Vagina (tissue), 2 donors: Measurements from ENCODE around the gene UTRN. TPM values are rescaled to one million over a fixed set of nuclear protein-coding genes. Genes with fewer than 3 reads are reported as not detected.

ENCODE experiments used
- DNase-seq, 2 donors: peaks; one replicate each; pipeline ENCODE4 v3.0.0-alpha.2; 2017; ENCODE audit errors: extremely low spot score in 2 of 2
- H3K27ac ChIP-seq: fragments of 200-600 bp; sonication (generic); one replicate; pipeline ENCODE4 v1.5.1; 2019
- H3K27me3 ChIP-seq: fragments of 200-600 bp; sonication (generic); one replicate; pipeline ENCODE4 v1.5.1; 2019
- H3K36me3 ChIP-seq, 2 donors: fragments of 200-600 bp; sonication (generic); one replicate each; pipeline ENCODE4 v1.5.1; 2017 to 2019
- H3K4me1 ChIP-seq: fragments of 200-600 bp; sonication (generic); one replicate; pipeline ENCODE4 v1.5.1; 2019
- H3K4me3 ChIP-seq, 2 donors: fragments of 200-600 bp; sonication (generic); 1 replicate in 1 of 2; 2 replicates in 1 of 2; pipeline ENCODE4 v1.5.1; 2016 to 2019
- H3K9me3 ChIP-seq: fragments of 200-600 bp; sonication (generic); one replicate; pipeline ENCODE4 v1.5.1; 2019
- CTCF ChIP-seq, 3 experiments: fragments of 450-650 bp in 2 of 3; fragments of 200-600 bp in 1 of 3; sonication (generic) in 1 of 3; IDR thresholded peaks; one replicate each; pipeline ENCODE4 v1.5.1; 2017 to 2019; ENCODE audit warnings: antibody characterized with exemption in 3 of 3, mild to moderate bottlenecking in 2 of 3, moderate library complexity in 2 of 3
- POLR2A ChIP-seq, 2 donors: fragments of 450-650 bp; IDR thresholded peaks; one replicate each; pipeline ENCODE4 v1.6.1; 2017; ENCODE audit warnings: antibody characterized with exemption in 2 of 2, mild to moderate bottlenecking in 2 of 2, moderate library complexity in 2 of 2
- POLR2AphosphoS5 ChIP-seq, 2 donors: sonication (generic); formaldehyde crosslinking; IDR thresholded peaks; one replicate each; pipeline ENCODE4 v1.9.0; 2017; ENCODE audit warnings: antibody characterized with exemption in 2 of 2, mild to moderate bottlenecking in 2 of 2, low read depth in 1 of 2; ENCODE audit not compliant: insufficient read depth in 1 of 2
- intact Hi-C: fragments of 100-400 bp; cut with DNase I; formaldehyde crosslinking; loops from one replicate; pipeline ENCODE4 v1.15.1; 2023
- total RNA-seq: library from RNA; depleted of rRNA; stranded (reverse); fragments of >200 nt; gene quantifications from one replicate; pipeline ENCODE4 v1.2.3, GENCODE V29; 2016

The UTRN gene
- total RNA-seq, 1 donor from 2014 or later, result 160 TPM

DNA sequence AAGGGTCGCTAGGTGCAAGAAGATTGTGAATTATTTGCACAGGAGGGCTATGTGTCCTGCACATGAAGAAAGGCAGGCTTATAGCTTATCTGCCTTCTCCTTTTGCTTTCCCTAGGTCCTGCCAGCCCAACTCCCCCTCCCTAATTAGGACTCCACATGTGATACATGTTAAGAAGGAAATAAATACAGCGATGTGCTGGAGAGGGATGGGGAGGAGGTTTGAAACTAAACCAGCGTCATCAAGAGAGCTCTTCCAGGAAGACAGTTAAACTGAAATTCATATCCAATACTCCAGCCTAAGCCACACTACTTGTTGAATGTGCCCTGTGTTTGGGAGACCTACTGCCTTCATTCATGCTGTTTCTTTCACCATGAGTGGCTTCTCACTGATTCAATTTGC is 34.9 kb upstream of the UTRN start:
- no peaks in the 10 kb centered on the region for H3K9me3 ChIP-seq
- H3K4me3 ChIP-seq, result no peak overlapping the region
- no peaks in the 10 kb centered on the region for H3K36me3 ChIP-seq
- no peak for DNase-seq
- TF ChIP-seq POLR2AphosphoS5 (IDR thresholded peaks at IDR 0.05; ENCODE audit: insufficient read depth in 1 of 2, low read depth in 1 of 2) (no peak), CTCF (IDR thresholded peaks at IDR 0.05) (no peak), POLR2A (IDR thresholded peaks at IDR 0.05) (no peak)
- intact Hi-C loops, result no loop called here
- H3K4me1 ChIP-seq, result peaks cover 15% of the 10 kb centered on the region
- peak overlapping the region; percentile 74 for H3K27ac ChIP-seq
- H3K27me3 ChIP-seq, result no peaks in the 10 kb centered on the region

- H3K27me3 ChIP-seq, result no peaks in the 10 kb centered on the region
- DNase-seq, result no peak
- no peaks in the 10 kb centered on the region for H3K36me3 ChIP-seq
- TF ChIP-seq POLR2A (IDR thresholded peaks at IDR 0.05), result no peak
- no peak for TF ChIP-seq POLR2AphosphoS5 (IDR thresholded peaks at IDR 0.05; ENCODE audit: insufficient read depth in 1 of 2, low read depth in 1 of 2)
- TF ChIP-seq CTCF (IDR thresholded peaks at IDR 0.05), result no peak
- H3K27ac ChIP-seq, result no peak overlapping the region
- intact Hi-C loops, result no loop called here
- H3K4me1 ChIP-seq, result peaks cover 15% of the 10 kb centered on the region
- H3K9me3 ChIP-seq, result no peaks in the 10 kb centered on the region
- no peak overlapping the region for H3K4me3 ChIP-seq
Observed at GRCh38 chr6:144252259-144252658, 32.9 kb upstream of the UTRN start.

DNA sequence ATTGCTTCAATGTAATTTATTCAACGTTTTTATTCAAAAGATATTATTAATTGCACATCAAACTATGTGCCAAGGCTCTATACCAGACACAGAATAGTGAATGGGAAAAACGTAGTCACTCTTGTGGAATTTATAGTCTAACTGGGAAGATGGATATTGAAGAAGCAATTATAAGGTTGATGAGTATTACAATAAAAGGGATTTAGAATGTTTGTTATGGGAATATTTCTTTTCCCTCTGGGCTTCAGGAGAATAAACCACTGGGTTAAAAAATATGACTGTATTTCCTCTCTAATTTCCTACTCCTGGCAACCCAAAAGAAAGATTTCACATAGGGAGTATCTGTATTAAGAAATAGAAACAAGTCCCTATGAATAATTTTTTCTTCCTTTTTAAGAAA is 25.1 kb upstream of the UTRN start:
- no peak for DNase-seq
- Histone ChIP-seq H3K27ac (no peak overlapping the region), H3K9me3 (no peaks in the 10 kb centered on the region), H3K4me1 (peaks cover 12% of the 10 kb centered on the region), H3K36me3 (no peaks in the 10 kb centered on the region), H3K27me3 (no peaks in the 10 kb centered on the region), H3K4me3 (no peak overlapping the region)
- TF ChIP-seq CTCF (IDR thresholded peaks at IDR 0.05), result no peak
- intact Hi-C loops, result no loop called here

DNA sequence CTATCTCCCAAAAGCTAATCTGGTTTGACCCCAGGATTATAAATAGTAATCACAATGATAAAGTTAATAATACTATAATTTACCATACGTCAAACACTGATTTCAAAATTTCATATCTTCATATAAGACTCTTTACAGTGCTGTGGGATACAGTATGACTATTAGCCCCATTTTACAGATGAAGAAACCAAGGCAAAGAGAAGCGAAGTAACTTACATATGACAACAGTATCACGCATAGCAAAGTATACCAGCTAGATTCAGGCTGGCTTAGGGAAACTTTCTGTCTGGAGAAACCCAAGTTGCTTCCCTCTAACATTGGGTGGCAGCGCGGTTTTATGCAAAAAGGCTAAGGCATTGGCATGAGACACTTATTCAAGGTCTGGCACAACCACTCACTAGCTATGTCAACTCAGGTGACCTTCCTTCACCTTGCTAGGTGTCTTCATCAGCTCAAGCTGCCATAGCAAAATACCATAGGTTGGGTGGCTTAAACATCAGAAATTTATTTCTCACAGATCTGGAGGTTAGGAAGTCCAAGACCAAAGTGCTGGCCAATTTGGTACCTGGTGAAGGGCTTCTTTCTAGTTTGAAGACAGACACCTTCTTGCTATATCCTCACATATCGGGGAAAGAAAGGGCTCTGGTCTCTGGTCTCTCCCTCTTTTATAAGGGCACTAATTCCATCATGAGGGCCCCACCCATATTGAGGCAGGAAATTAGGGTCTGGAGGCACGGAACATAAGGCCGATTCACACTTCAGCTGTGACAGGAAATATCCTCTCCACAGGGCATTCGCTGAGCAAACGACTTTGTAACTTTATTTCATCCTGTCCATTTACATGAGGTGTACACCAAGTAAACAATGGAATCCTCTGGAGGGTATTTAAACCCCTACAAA is 22.4 kb upstream of the UTRN start:
- Histone ChIP-seq H3K27me3 (no peaks in the 10 kb centered on the region), H3K36me3 (no peaks in the 10 kb centered on the region), H3K27ac (no peak overlapping the region), H3K4me1 (peaks cover 27% of the 10 kb centered on the region), H3K4me3 (no peak overlapping the region), H3K9me3 (no peaks in the 10 kb centered on the region)
- intact Hi-C loops, result no loop called here
- no peak for DNase-seq
- TF ChIP-seq CTCF (IDR thresholded peaks at IDR 0.05) (no peak), POLR2A (IDR thresholded peaks at IDR 0.05) (no peak), POLR2AphosphoS5 (IDR thresholded peaks at IDR 0.05; ENCODE audit: insufficient read depth in 1 of 2, low read depth in 1 of 2) (no peak)

DNA sequence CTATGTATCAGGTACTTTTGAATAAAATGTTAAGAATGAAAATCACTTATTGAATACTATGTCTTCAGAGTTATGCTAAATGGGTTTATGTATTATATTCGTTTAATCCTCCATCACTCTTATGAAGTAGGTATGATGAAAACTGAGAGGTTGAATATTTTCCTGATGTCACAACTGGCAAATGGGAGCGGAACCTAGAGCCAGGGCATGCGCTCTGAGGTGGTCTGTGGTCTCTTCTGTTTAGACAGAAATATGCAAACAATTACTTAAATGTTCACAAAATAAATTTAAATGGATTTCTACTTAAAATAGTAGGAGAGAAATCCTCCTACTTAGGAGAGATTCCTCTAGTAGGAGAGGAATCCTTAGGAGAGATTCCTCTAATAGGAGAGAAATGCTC is 21.3 kb upstream of the UTRN start:
- Histone ChIP-seq H3K4me3 (no peak overlapping the region), H3K27ac (peak overlapping the region; percentile 24), H3K9me3 (no peaks in the 10 kb centered on the region), H3K36me3 (no peaks in the 10 kb centered on the region), H3K27me3 (no peaks in the 10 kb centered on the region), H3K4me1 (peaks cover 27% of the 10 kb centered on the region)
- no peak for DNase-seq
- no peak for TF ChIP-seq POLR2A (IDR thresholded peaks at IDR 0.05)
- TF ChIP-seq POLR2AphosphoS5 (IDR thresholded peaks at IDR 0.05; ENCODE audit: insufficient read depth in 1 of 2, low read depth in 1 of 2), result no peak
- no peak for TF ChIP-seq CTCF (IDR thresholded peaks at IDR 0.05)
- intact Hi-C loops, result no loop called here
